Anterior cingulate cortex (tissue), 58 donors: ENCODE results near the gene KLHL24.
A peak's percentile ranks its signal among the peaks of the same experiment; 100 is the strongest.
"Not testable (repeated sequence)": the region's sequence is repeated elsewhere in the genome, so short reads cannot be mapped to it uniquely, and the experiment has no call there.

ENCODE experiments used
- DNase-seq, 58 donors: peaks; one replicate each; lab custom pipeline; 2025; lab: John Stamatoyannopoulos, UW

Gene KLHL24

GRCh38 chr3:183692436-183692835 is 57.0 kb downstream of the KLHL24 start:
- no peak for DNase-seq

GRCh38 chr3:183695569-183696364 is 60.3 kb downstream of the KLHL24 start:
- no peak for DNase-seq

DNA sequence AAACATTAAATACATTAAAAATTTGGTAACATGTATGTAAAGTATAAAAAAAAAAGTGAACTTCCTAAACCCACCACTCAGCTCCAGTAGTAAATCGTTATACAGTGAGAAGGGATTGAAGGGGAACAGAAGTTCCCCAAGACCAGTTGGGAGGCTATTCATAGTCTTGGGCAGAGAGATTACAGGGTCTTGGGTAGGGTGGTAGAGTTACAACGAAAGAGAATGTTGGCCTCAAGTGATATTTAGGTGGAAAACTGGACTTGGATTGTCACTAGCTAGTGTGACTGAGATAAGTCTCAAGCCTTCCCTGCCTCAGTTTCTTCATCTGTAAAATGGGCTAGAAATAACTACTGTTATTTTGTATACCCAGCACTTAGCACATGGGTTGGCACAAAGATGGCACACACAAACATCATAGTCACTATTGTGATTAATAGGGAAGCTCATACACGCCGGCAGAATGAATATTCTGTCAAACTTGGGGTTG is 61.7 kb downstream of the KLHL24 start:
- no peak for DNase-seq

- peak in 54 of 58 donors; percentile 7 to 83 (median 61) for DNase-seq
Measured at GRCh38 chr3:183697610-183698317, 62.3 kb downstream of the KLHL24 start, which contains the start of gene YEATS2. Gene YEATS2 (plus strand): TSS chr3:183697797. CDS start chr3:183715163, 17,366 bp downstream.

- peak in 31 of 58 donors; percentile 14 to 71 (median 40) for DNase-seq
Measured at GRCh38 chr3:183698318-183698751, 62.9 kb downstream of the KLHL24 start.

DNA sequence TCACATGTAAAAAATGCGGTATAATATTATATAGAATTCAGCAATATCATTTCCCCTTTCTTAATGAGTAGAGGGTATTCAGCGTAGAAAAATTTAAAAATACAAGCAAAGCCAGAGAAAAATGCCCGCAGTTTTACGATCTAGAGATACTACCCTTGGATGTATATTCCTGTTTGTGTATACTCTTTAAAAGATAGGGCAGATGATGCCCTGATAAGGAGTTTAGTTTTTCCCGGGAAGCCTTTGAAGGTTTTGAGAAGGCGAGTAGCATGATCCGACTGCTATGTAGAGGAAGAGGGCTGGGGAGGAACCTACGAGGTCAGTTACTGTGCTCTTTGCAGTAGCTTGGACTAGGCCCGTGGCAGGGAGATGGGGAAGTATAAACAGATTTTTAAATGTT is 63.3 kb downstream of the KLHL24 start:
- DNase-seq = peak in 10 of 58 donors; percentile 1 to 24 (median 8)

GRCh38 chr3:183699238-183699947 is 64.0 kb downstream of the KLHL24 start:
- peak in 1 of 58 donors; percentile 12 for DNase-seq

GRCh38 chr3:183701744-183702143 is 66.3 kb downstream of the KLHL24 start:
- DNase-seq = no peak

- not testable (repeated sequence) for DNase-seq
Measured at GRCh38 chr3:183703892-183704291, 68.5 kb downstream of the KLHL24 start.

- no peak for DNase-seq
Measured at GRCh38 chr3:183710231-183710630, 74.8 kb downstream of the KLHL24 start.

- no peak for DNase-seq
Measured at GRCh38 chr3:183711516-183711915, 76.1 kb downstream of the KLHL24 start.

DNA sequence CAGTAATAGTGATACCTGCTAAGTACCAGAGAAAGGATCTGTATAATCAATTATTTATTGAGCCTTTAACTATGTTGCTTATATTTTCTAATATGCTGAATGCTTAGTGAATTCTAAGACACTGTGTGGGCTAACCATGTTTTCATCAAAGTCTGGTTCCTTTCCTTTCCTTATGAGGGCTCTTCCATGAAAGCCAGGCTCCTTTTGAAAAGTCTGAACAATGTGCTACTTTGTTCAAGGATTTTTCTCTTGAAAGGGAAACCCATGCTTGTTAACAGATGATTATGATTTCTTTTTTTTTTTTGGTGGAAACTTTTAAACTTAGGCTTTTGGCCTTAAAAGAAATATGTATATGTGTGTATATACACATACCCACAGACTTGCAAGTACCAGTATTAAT is 79.2 kb downstream of the KLHL24 start:
- DNase-seq = no peak

DNA sequence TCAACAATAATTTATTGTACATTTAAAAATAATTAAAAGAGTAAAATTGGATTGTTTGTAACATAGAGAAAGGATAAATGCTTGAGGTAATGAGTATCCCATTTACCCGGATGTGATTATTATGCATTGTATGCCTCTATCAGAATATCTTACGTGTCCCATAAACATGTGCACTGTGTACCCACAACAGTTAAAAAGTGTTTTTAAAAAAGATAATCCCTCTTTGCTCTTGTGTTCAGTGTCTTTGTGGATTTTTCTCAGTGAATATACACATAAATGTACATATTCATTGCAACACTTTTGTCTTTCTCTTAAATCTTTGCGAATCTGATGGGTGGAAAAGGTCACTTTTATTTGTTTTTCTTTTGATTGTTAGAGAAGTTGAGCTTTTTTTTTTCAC is 82.6 kb downstream of the KLHL24 start:
- DNase-seq = no peak

GRCh38 chr3:183725387-183725786 is 90.0 kb downstream of the KLHL24 start:
- DNase-seq = no peak

- no peak for DNase-seq
Measured at GRCh38 chr3:183728204-183728603, 92.8 kb downstream of the KLHL24 start.

DNA sequence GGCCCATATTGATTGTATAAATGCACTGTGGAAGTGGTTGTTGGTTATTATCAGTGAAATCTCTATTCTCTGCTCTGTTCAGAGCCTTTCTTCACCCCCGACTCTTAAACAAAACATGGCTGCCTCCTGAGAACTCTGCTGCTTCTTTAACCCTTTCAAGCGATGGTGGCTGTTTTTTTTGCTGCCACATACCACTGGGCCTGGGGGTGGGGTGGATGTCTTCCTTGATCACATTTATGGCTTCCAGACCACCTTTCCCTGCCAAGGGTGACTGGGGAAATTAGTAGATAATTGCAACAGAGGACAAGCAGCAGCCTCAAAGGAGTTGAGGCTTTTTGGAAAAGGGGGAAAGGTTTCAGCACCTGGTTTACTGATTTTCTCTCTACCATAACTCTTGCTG is 94.9 kb downstream of the KLHL24 start:
- DNase-seq = no peak

GRCh38 chr3:183731611-183732010 is 96.2 kb downstream of the KLHL24 start:
- DNase-seq = no peak

GRCh38 chr3:183733553-183733952 is 98.1 kb downstream of the KLHL24 start:
- DNase-seq = no peak
